Breast epithelium (tissue), 4 donors: ENCODE measurements around the gene C1QTNF1. TPM values are rescaled to one million over a fixed set of nuclear protein-coding genes. Genes with fewer than 3 reads are reported as not detected.

Experiments used
- DNase-seq, 2 donors: peaks; one replicate each; pipeline ENCODE4 v3.0.0-alpha.2; 2019; ENCODE audit warnings: low spot score in 2 of 2
- H3K27ac ChIP-seq, 2 donors: fragments of 200-600 bp; sonication (generic) in 1 of 2; one replicate each; pipeline ENCODE4 v1.5.1; 2016 to 2019; ENCODE audit warnings: mild to moderate bottlenecking in 1 of 2
- H3K27me3 ChIP-seq, 2 donors: fragments of 200-600 bp; sonication (generic) in 1 of 2; one replicate each; pipeline versions ENCODE4 v1.5.1 to v1.6.0; 2017 to 2019; ENCODE audit warnings: control low read depth in 1 of 2, mild to moderate bottlenecking in 1 of 2
- H3K36me3 ChIP-seq: fragments of 200-600 bp; one replicate; pipeline ENCODE4 v1.5.1; 2019
- H3K4me1 ChIP-seq, 2 donors: fragments of 200-600 bp; sonication (generic); one replicate each; pipeline ENCODE4 v1.5.1; 2016 to 2019; ENCODE audit warnings: control low read depth in 1 of 2
- H3K4me3 ChIP-seq, 3 donors: fragments of 200-600 bp; sonication (generic); 1 replicate in 2 of 3; 2 replicates in 1 of 3; pipeline ENCODE4 v1.5.1; 2016 to 2019; ENCODE audit warnings: mild to moderate bottlenecking in 3 of 3, moderate library complexity in 2 of 3
- H3K9me3 ChIP-seq, 2 donors: fragments of 200-600 bp; sonication (generic) in 1 of 2; one replicate each; pipeline ENCODE4 v1.5.1; 2016 to 2019; ENCODE audit warnings: control low read depth in 1 of 2
- CTCF ChIP-seq, 3 donors: fragments of 450-650 bp; IDR thresholded peaks; one replicate each; pipeline ENCODE4 v1.5.1; 2016 to 2017; ENCODE audit warnings: antibody characterized with exemption in 3 of 3, mild to moderate bottlenecking in 3 of 3, moderate library complexity in 3 of 3
- POLR2A ChIP-seq: fragments of 450-650 bp; IDR thresholded peaks from one replicate; pipeline ENCODE4 v1.6.1; 2016; ENCODE audit warnings: antibody characterized with exemption, mild to moderate bottlenecking, moderate library complexity
- POLR2AphosphoS5 ChIP-seq, 3 donors: sonication (generic); formaldehyde crosslinking; IDR thresholded peaks; one replicate each; pipeline ENCODE4 v1.6.1; 2017; ENCODE audit warnings: antibody characterized with exemption in 3 of 3
- intact Hi-C: fragments of 100-400 bp; cut with DNase I; formaldehyde crosslinking; loops from one replicate; pipeline ENCODE4 v1.15.1; 2023; ENCODE audit warnings: low total_unique reads
- total RNA-seq, 3 donors: library from RNA; depleted of rRNA; stranded (reverse); fragments of >200 nt; gene quantifications; one replicate each; pipeline ENCODE4 v1.1.0, GENCODE V29; 2016

The C1QTNF1 gene
- 100 to 1,000 TPM in 1 of 3 donors, 10 to 100 TPM in 2; 54.0 to 326 (median 61.9) TPM for total RNA-seq

- peak in 1 of 2 donors; percentile 66 for DNase-seq
Measured at GRCh38 chr17:79023886-79024771, at the start of gene C1QTNF1. Gene C1QTNF1, plus strand, starts transcription at chr17:79024169. Its CDS starts 19,800 bp downstream, at chr17:79043969.

GRCh38 chr17:78974635-78975591 is 49.1 kb upstream of the C1QTNF1 start:
- Histone ChIP-seq H3K36me3 (no peaks in the 10 kb centered on the region), H3K9me3 (no peaks in the 10 kb centered on the region), H3K27ac (peak overlapping the region; percentile 79 to 92), H3K27me3 (no peaks in the 10 kb centered on the region), H3K4me3 (peak overlapping the region in 1 of 3 donors; percentile 34), H3K4me1 (peaks cover 17 to 24% of the 10 kb centered on the region in 2 donors)
- intact Hi-C loops = loop anchor here (10.0 kb wide), 1 partner anchor 110 kb away; no protein-coding TSS in a partner anchor
- TF ChIP-seq POLR2AphosphoS5 (IDR thresholded peaks at IDR 0.05) = peak in 2 of 3 donors; percentile 53 to 57
- TF ChIP-seq CTCF (IDR thresholded peaks at IDR 0.05) = no peak
- DNase-seq = peak; percentile 71

More at GRCh38 chr17:79023886-79024771, at the start of gene C1QTNF1:
- H3K36me3 ChIP-seq = no peaks in the 10 kb centered on the region
- H3K4me3 ChIP-seq = peak within 1 kb of the TSS; percentile 56 to 79 (median 66)
- no peaks in the 10 kb centered on the region for H3K27me3 ChIP-seq
- TF ChIP-seq CTCF (IDR thresholded peaks at IDR 0.05) (peak; percentile 51 to 66 (median 53)), POLR2A (no peak), POLR2AphosphoS5 (IDR thresholded peaks at IDR 0.05) (peak in 1 of 3 donors; percentile 13)
- H3K4me1 ChIP-seq = peaks cover 19 to 31% of the 10 kb centered on the region in 2 donors
- peak within 1 kb of the TSS; percentile 54 to 77 for H3K27ac ChIP-seq
- intact Hi-C loops = no loop called here
- no peaks in the 10 kb centered on the region for H3K9me3 ChIP-seq

- DNase-seq = no peak
- H3K9me3 ChIP-seq = no peaks in the 10 kb centered on the region
- no peaks in the 10 kb centered on the region for H3K27me3 ChIP-seq
- TF ChIP-seq POLR2A (no peak), CTCF (IDR thresholded peaks at IDR 0.05) (no peak), POLR2AphosphoS5 (IDR thresholded peaks at IDR 0.05) (no peak)
- peak overlapping the region in 1 of 3 donors; percentile 66 for H3K4me3 ChIP-seq
- H3K27ac ChIP-seq = peak overlapping the region; percentile 79 to 92
- intact Hi-C loops = loop anchor here (10.0 kb wide), 1 partner anchor 112 kb away; no protein-coding TSS in a partner anchor
- H3K36me3 ChIP-seq = no peaks in the 10 kb centered on the region
- peaks cover 16 to 29% of the 10 kb centered on the region in 2 donors for H3K4me1 ChIP-seq
Measured at GRCh38 chr17:78976907-78977680, 46.9 kb upstream of the C1QTNF1 start.

GRCh38 chr17:78977681-78977943 is 46.4 kb upstream of the C1QTNF1 start:
- Histone ChIP-seq H3K4me1 (peaks cover 16 to 29% of the 10 kb centered on the region in 2 donors), H3K9me3 (no peaks in the 10 kb centered on the region), H3K4me3 (peak overlapping the region in 2 of 3 donors; percentile 52 to 66), H3K27ac (peak overlapping the region; percentile 79 to 92), H3K27me3 (no peaks in the 10 kb centered on the region), H3K36me3 (no peaks in the 10 kb centered on the region)
- TF ChIP-seq CTCF (IDR thresholded peaks at IDR 0.05) (no peak), POLR2A (no peak), POLR2AphosphoS5 (IDR thresholded peaks at IDR 0.05) (no peak)
- no peak for DNase-seq
- intact Hi-C loops = loop anchor here (10.0 kb wide), 1 partner anchor 113 kb away; no protein-coding TSS in a partner anchor
